ENCODE results near the gene KRTAP4-6.

GRCh38 chr17:41127371-41127770 is 13.0 kb downstream of the KRTAP4-6 start:
- TF ChIP-seq CTCF (IDR thresholded peaks at IDR 0.05) = no peak
- TF ChIP-seq POLR2A (IDR thresholded peaks at IDR 0.05) = no peak

Measured in lower leg skin (tissue), 3 donors.